ENCODE results near the gene GRIN3A.

GRCh38 chr9:101705135-101705661 is 33.2 kb downstream of the GRIN3A start:
- TF ChIP-seq, protein P1, sequence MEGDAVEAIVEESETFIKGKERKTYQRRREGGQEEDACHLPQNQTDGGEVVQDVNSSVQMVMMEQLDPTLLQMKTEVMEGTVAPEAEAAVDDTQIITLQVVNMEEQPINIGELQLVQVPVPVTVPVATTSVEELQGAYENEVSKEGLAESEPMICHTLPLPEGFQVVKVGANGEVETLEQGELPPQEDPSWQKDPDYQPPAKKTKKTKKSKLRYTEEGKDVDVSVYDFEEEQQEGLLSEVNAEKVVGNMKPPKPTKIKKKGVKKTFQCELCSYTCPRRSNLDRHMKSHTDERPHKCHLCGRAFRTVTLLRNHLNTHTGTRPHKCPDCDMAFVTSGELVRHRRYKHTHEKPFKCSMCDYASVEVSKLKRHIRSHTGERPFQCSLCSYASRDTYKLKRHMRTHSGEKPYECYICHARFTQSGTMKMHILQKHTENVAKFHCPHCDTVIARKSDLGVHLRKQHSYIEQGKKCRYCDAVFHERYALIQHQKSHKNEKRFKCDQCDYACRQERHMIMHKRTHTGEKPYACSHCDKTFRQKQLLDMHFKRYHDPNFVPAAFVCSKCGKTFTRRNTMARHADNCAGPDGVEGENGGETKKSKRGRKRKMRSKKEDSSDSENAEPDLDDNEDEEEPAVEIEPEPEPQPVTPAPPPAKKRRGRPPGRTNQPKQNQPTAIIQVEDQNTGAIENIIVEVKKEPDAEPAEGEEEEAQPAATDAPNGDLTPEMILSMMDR (IDR thresholded peaks at IDR 0.05): peak in 1 of 5 experiments; percentile 15
- TF ChIP-seq POLR2A (IDR thresholded peaks at IDR 0.05): no peak
